ENCODE results near the gene CEACAM18.

GRCh38 chr19:51535535-51535934 lies 57.2 kb downstream of the CEACAM18 start:
- TF ChIP-seq EZH2phosphoT487 (IDR thresholded peaks at IDR 0.05; ENCODE audit: borderline replicate concordance) (no peak), CTCF (conservative IDR thresholded peaks at IDR 0.05; ENCODE audit: low read length) (no peak)

Data from Loucy (cell line).